ENCODE measurements around the gene ADGRB3.
"Not testable (repeated sequence)": the region's sequence is repeated elsewhere in the genome, so short reads cannot be mapped to it uniquely, and the experiment has no call there.

The ADGRB3 gene

GRCh38 chr6:68760941-68761676 is 126.0 kb downstream of the ADGRB3 start:
- Histone ChIP-seq H3K36me3 (ENCODE audit: control insufficient read depth in 1 of 2, insufficient read depth in 2 of 2, low read length in 2 of 2) (no peaks in the 10 kb centered on the region), H3K27me3 (ENCODE audit: low read depth, low read length) (no peaks in the 10 kb centered on the region), H3K4me3 (ENCODE audit: low read depth in 1 of 2, low read length in 2 of 2) (no peak overlapping the region), H3K27ac (ENCODE audit: low read length) (no peak overlapping the region), H3K4me1 (ENCODE audit: control insufficient read depth in 1 of 2, insufficient read depth in 2 of 2, low read length in 2 of 2) (no peaks in the 10 kb centered on the region), H3K9me3 (ENCODE audit: control insufficient read depth in 1 of 2, low read length in 2 of 2) (no peaks in the 10 kb centered on the region)

GRCh38 chr6:68761985-68762384 is 126.9 kb downstream of the ADGRB3 start:
- no peaks in the 10 kb centered on the region for H3K4me1 ChIP-seq (ENCODE audit: control insufficient read depth in 1 of 2, insufficient read depth in 2 of 2, low read length in 2 of 2)
- H3K4me3 ChIP-seq (ENCODE audit: low read depth in 1 of 2, low read length in 2 of 2) = no peak overlapping the region
- H3K27me3 ChIP-seq (ENCODE audit: low read depth, low read length) = no peaks in the 10 kb centered on the region
- H3K9me3 ChIP-seq (ENCODE audit: control insufficient read depth in 1 of 2, low read length in 2 of 2) = no peaks in the 10 kb centered on the region
- no peak overlapping the region for H3K27ac ChIP-seq (ENCODE audit: low read length)
- no peaks in the 10 kb centered on the region for H3K36me3 ChIP-seq (ENCODE audit: control insufficient read depth in 1 of 2, insufficient read depth in 2 of 2, low read length in 2 of 2)

- Histone ChIP-seq H3K4me3 (ENCODE audit: low read depth in 1 of 2, low read length in 2 of 2) (no peak overlapping the region), H3K27ac (ENCODE audit: low read length) (no peak overlapping the region), H3K4me1 (ENCODE audit: control insufficient read depth in 1 of 2, insufficient read depth in 2 of 2, low read length in 2 of 2) (peaks cover 0 to 5% of the 10 kb centered on the region in 2 donors), H3K36me3 (ENCODE audit: control insufficient read depth in 1 of 2, insufficient read depth in 2 of 2, low read length in 2 of 2) (no peaks in the 10 kb centered on the region), H3K27me3 (ENCODE audit: low read depth, low read length) (no peaks in the 10 kb centered on the region), H3K9me3 (ENCODE audit: control insufficient read depth in 1 of 2, low read length in 2 of 2) (no peaks in the 10 kb centered on the region)
These were observed 136.3 kb downstream of the ADGRB3 start for GRCh38 chr6:68771426-68771825.

GRCh38 chr6:68774843-68775242 is 139.8 kb downstream of the ADGRB3 start:
- Histone ChIP-seq H3K4me1 (ENCODE audit: control insufficient read depth in 1 of 2, insufficient read depth in 2 of 2, low read length in 2 of 2) (peaks cover 0 to 11% of the 10 kb centered on the region in 2 donors), H3K27me3 (ENCODE audit: low read depth, low read length) (no peaks in the 10 kb centered on the region), H3K27ac (ENCODE audit: low read length) (no peak overlapping the region)

GRCh38 chr6:68776354-68776753 is 141.3 kb downstream of the ADGRB3 start:
- no peaks in the 10 kb centered on the region for H3K27me3 ChIP-seq (ENCODE audit: low read depth, low read length)
- no peak overlapping the region for H3K4me3 ChIP-seq (ENCODE audit: low read depth in 1 of 2, low read length in 2 of 2)
- H3K27ac ChIP-seq (ENCODE audit: low read length) = no peak overlapping the region
- H3K4me1 ChIP-seq (ENCODE audit: control insufficient read depth in 1 of 2, insufficient read depth in 2 of 2, low read length in 2 of 2) = peaks cover 0 to 11% of the 10 kb centered on the region in 2 donors
- no peaks in the 10 kb centered on the region for H3K36me3 ChIP-seq (ENCODE audit: control insufficient read depth in 1 of 2, insufficient read depth in 2 of 2, low read length in 2 of 2)
- no peaks in the 10 kb centered on the region for H3K9me3 ChIP-seq (ENCODE audit: control insufficient read depth in 1 of 2, low read length in 2 of 2)

More at GRCh38 chr6:68774843-68775242, 139.8 kb downstream of the ADGRB3 start:
- Histone ChIP-seq H3K36me3 (ENCODE audit: control insufficient read depth in 1 of 2, insufficient read depth in 2 of 2, low read length in 2 of 2) (no peaks in the 10 kb centered on the region), H3K4me3 (ENCODE audit: low read depth in 1 of 2, low read length in 2 of 2) (no peak overlapping the region), H3K9me3 (ENCODE audit: control insufficient read depth in 1 of 2, low read length in 2 of 2) (no peaks in the 10 kb centered on the region)

- Histone ChIP-seq H3K27me3 (ENCODE audit: low read depth, low read length) (no peaks in the 10 kb centered on the region), H3K27ac (ENCODE audit: low read length) (no peak overlapping the region), H3K4me1 (ENCODE audit: control insufficient read depth in 1 of 2, insufficient read depth in 2 of 2, low read length in 2 of 2) (peaks cover 0 to 11% of the 10 kb centered on the region in 2 donors), H3K36me3 (ENCODE audit: control insufficient read depth in 1 of 2, insufficient read depth in 2 of 2, low read length in 2 of 2) (no peaks in the 10 kb centered on the region), H3K9me3 (ENCODE audit: control insufficient read depth in 1 of 2, low read length in 2 of 2) (no peaks in the 10 kb centered on the region), H3K4me3 (ENCODE audit: low read depth in 1 of 2, low read length in 2 of 2) (no peak overlapping the region)
These were observed 142.9 kb downstream of the ADGRB3 start for GRCh38 chr6:68777956-68778355.

- H3K27ac ChIP-seq (ENCODE audit: low read length) = no peak overlapping the region
- H3K9me3 ChIP-seq (ENCODE audit: control insufficient read depth in 1 of 2, low read length in 2 of 2) = no peaks in the 10 kb centered on the region
- peaks cover 0 to 11% of the 10 kb centered on the region in 2 donors for H3K4me1 ChIP-seq (ENCODE audit: control insufficient read depth in 1 of 2, insufficient read depth in 2 of 2, low read length in 2 of 2)
- no peaks in the 10 kb centered on the region for H3K36me3 ChIP-seq (ENCODE audit: control insufficient read depth in 1 of 2, insufficient read depth in 2 of 2, low read length in 2 of 2)
- H3K4me3 ChIP-seq (ENCODE audit: low read depth in 1 of 2, low read length in 2 of 2) = no peak overlapping the region
- H3K27me3 ChIP-seq (ENCODE audit: low read depth, low read length) = no peaks in the 10 kb centered on the region
These were observed 143.4 kb downstream of the ADGRB3 start for GRCh38 chr6:68778356-68779020.

- no peak overlapping the region for H3K27ac ChIP-seq (ENCODE audit: low read length)
- H3K4me1 ChIP-seq (ENCODE audit: control insufficient read depth in 1 of 2, insufficient read depth in 2 of 2, low read length in 2 of 2) = peaks cover 0 to 11% of the 10 kb centered on the region in 2 donors
- H3K36me3 ChIP-seq (ENCODE audit: control insufficient read depth in 1 of 2, insufficient read depth in 2 of 2, low read length in 2 of 2) = no peaks in the 10 kb centered on the region
- H3K27me3 ChIP-seq (ENCODE audit: low read depth, low read length) = no peaks in the 10 kb centered on the region
- no peak overlapping the region for H3K4me3 ChIP-seq (ENCODE audit: low read depth in 1 of 2, low read length in 2 of 2)
- H3K9me3 ChIP-seq (ENCODE audit: control insufficient read depth in 1 of 2, low read length in 2 of 2) = no peaks in the 10 kb centered on the region
These were observed 144.3 kb downstream of the ADGRB3 start for GRCh38 chr6:68779366-68779765.

GRCh38 chr6:68790128-68790527 is 155.0 kb downstream of the ADGRB3 start:
- H3K9me3 ChIP-seq (ENCODE audit: control insufficient read depth in 1 of 2, low read length in 2 of 2); H3K27ac ChIP-seq (ENCODE audit: low read length); H3K27me3 ChIP-seq (ENCODE audit: low read depth, low read length); H3K36me3 ChIP-seq (ENCODE audit: control insufficient read depth in 1 of 2, insufficient read depth in 2 of 2, low read length in 2 of 2); H3K4me3 ChIP-seq (ENCODE audit: low read depth in 1 of 2, low read length in 2 of 2); H3K4me1 ChIP-seq (ENCODE audit: control insufficient read depth in 1 of 2, insufficient read depth in 2 of 2, low read length in 2 of 2): not testable (repeated sequence)

- not testable (repeated sequence) for H3K4me1 ChIP-seq (ENCODE audit: control insufficient read depth in 1 of 2, insufficient read depth in 2 of 2, low read length in 2 of 2); H3K27me3 ChIP-seq (ENCODE audit: low read depth, low read length); H3K4me3 ChIP-seq (ENCODE audit: low read depth in 1 of 2, low read length in 2 of 2); H3K9me3 ChIP-seq (ENCODE audit: control insufficient read depth in 1 of 2, low read length in 2 of 2); H3K27ac ChIP-seq (ENCODE audit: low read length); H3K36me3 ChIP-seq (ENCODE audit: control insufficient read depth in 1 of 2, insufficient read depth in 2 of 2, low read length in 2 of 2)
These were observed 179.9 kb downstream of the ADGRB3 start for GRCh38 chr6:68814976-68815375.

- Histone ChIP-seq H3K4me1 (ENCODE audit: control insufficient read depth in 1 of 2, insufficient read depth in 2 of 2, low read length in 2 of 2) (no peaks in the 10 kb centered on the region), H3K9me3 (ENCODE audit: control insufficient read depth in 1 of 2, low read length in 2 of 2) (no peaks in the 10 kb centered on the region), H3K4me3 (ENCODE audit: low read depth in 1 of 2, low read length in 2 of 2) (no peak overlapping the region), H3K36me3 (ENCODE audit: control insufficient read depth in 1 of 2, insufficient read depth in 2 of 2, low read length in 2 of 2) (no peaks in the 10 kb centered on the region), H3K27ac (ENCODE audit: low read length) (no peak overlapping the region), H3K27me3 (ENCODE audit: low read depth, low read length) (no peaks in the 10 kb centered on the region)
These were observed 191.4 kb downstream of the ADGRB3 start for GRCh38 chr6:68826501-68826900.

Data from muscle layer of duodenum (tissue), 2 donors.